Small intestine (tissue), 7 donors: ENCODE data around the gene KIF9. TPM values are rescaled to one million over a fixed set of nuclear protein-coding genes. Genes with fewer than 3 reads are reported as not detected.
"Not testable (repeated sequence)": the region's sequence is repeated elsewhere in the genome, so short reads cannot be mapped to it uniquely, and the experiment has no call there.

Experiments used
- DNase-seq, 2 donors: peaks; one replicate each; pipeline versions ENCODE4 v3.0.0 to v3.0.0-alpha.2; 2013
- FAIRE-seq: peaks from 2 replicates; lab custom pipeline; 2012; peaks lifted over from hg19 to GRCh38; lab: Jason Lieb, UNC
- H3K27ac ChIP-seq, 3 donors: one replicate each; pipeline ENCODE4 v1.5.1; 2013; ENCODE audit warnings: low read length in 2 of 3, mild to moderate bottlenecking in 2 of 3, control low read depth in 1 of 3, inconsistent platforms in 1 of 3, low read depth in 1 of 3, moderate library complexity in 1 of 3
- H3K27me3 ChIP-seq, 3 donors: one replicate each; pipeline ENCODE4 v1.6.1; 2013; ENCODE audit warnings: low read length in 3 of 3, inconsistent platforms in 1 of 3; ENCODE audit not compliant: control insufficient read depth in 3 of 3, insufficient read depth in 3 of 3
- H3K36me3 ChIP-seq, 3 donors: one replicate each; pipeline ENCODE4 v1.6.1; 2013; ENCODE audit warnings: low read length in 3 of 3, inconsistent platforms in 1 of 3, low read depth in 1 of 3, mild to moderate bottlenecking in 1 of 3, moderate library complexity in 1 of 3; ENCODE audit not compliant: control insufficient read depth in 3 of 3, insufficient read depth in 2 of 3
- H3K4me1 ChIP-seq, 3 donors: one replicate each; pipeline ENCODE4 v1.6.1; 2013; ENCODE audit warnings: low read length in 2 of 3, inconsistent platforms in 1 of 3, low read depth in 1 of 3, mild to moderate bottlenecking in 1 of 3, moderate library complexity in 1 of 3; ENCODE audit not compliant: control insufficient read depth in 3 of 3, insufficient read depth in 2 of 3
- H3K4me3 ChIP-seq, 3 donors: one replicate each; pipeline ENCODE4 v1.5.1; 2013; ENCODE audit warnings: low read length in 3 of 3, control low read depth in 1 of 3, inconsistent platforms in 1 of 3, low read depth in 1 of 3, mild to moderate bottlenecking in 1 of 3, moderate library complexity in 1 of 3
- H3K9me3 ChIP-seq, 2 donors: one replicate each; pipeline ENCODE4 v1.6.1; 2013; ENCODE audit warnings: low read depth in 1 of 2, low read length in 1 of 2; ENCODE audit not compliant: control insufficient read depth in 2 of 2, insufficient read depth in 1 of 2
- WGBS, 3 donors: extraction: QIAGEN DNeasy Blood & Tissue Kit; methylation state at CpG; one replicate each; pipeline ENCODE4 v1.1.7; 2013; 5-methylcytosine and 5-hydroxymethylcytosine counted together
- polyA plus RNA-seq, 4 donors: library from polyadenylated mRNA; stranded (reverse) in 3 of 4; unstranded in 1 of 4; fragments of 200-250 nt in 3 of 4; fragments of 120-200 nt in 1 of 4; gene quantifications; one replicate each; pipeline versions ENCODE4 v1.2.1 to v1.2.3, GENCODE V29; 2013
- donor health status: healthy with polysubstance abuse.
- donor health status: control.
- donor health status: control.
- donor health status: Bipolar disorder and iron deficiency.
- donor health status: healthy.

The KIF9 gene
- polyA plus RNA-seq, 4 donors = 8.5 to 19.3 (median 9.9) TPM

- DNase-seq (no peak), FAIRE-seq (no peak)
- 85 to 91% (median 89%) methylated on average over 3 of the region's 3 CpGs for WGBS, 3 donors
- no peak overlapping the region for H3K4me3 ChIP-seq
- no peaks in the 10 kb centered on the region for H3K27me3 ChIP-seq
- H3K27ac ChIP-seq = no peak overlapping the region
- no peaks in the 10 kb centered on the region for H3K9me3 ChIP-seq
- H3K4me1 ChIP-seq = peaks cover 0 to 4% (median 4%) of the 10 kb centered on the region in 3 donors
- H3K36me3 ChIP-seq = peaks cover 0 to 19% (median 3%) of the 10 kb centered on the region in 3 donors
These were observed 15.8 kb upstream of the KIF9 start for GRCh38 chr3:47298439-47298838.

- no peak for DNase-seq
- no peaks in the 10 kb centered on the region for H3K27me3 ChIP-seq
- peaks cover 0 to 4% (median 4%) of the 10 kb centered on the region in 3 donors for H3K4me1 ChIP-seq
- no peak overlapping the region for H3K27ac ChIP-seq
- WGBS, 3 donors = 80 to 91% (median 81%) methylated on average over 2 of the region's 2 CpGs
- no peak overlapping the region for H3K4me3 ChIP-seq
- FAIRE-seq = no peak
- H3K9me3 ChIP-seq = no peaks in the 10 kb centered on the region
- peaks cover 0 to 11% (median 0%) of the 10 kb centered on the region in 3 donors for H3K36me3 ChIP-seq
These were observed 14.1 kb upstream of the KIF9 start for GRCh38 chr3:47296562-47297302.

- Histone ChIP-seq H3K9me3 (no peaks in the 10 kb centered on the region), H3K27me3 (no peaks in the 10 kb centered on the region), H3K4me1 (peaks cover 0 to 4% (median 4%) of the 10 kb centered on the region in 3 donors), H3K36me3 (peaks cover 0 to 9% (median under 1%) of the 10 kb centered on the region in 3 donors), H3K27ac (no peak overlapping the region), H3K4me3 (no peak overlapping the region)
- no peak for FAIRE-seq
- DNase-seq = no peak
- WGBS, 3 donors = 79 to 82% (median 81%) methylated on average over 6 of the region's 6 CpGs
These were observed 13.4 kb upstream of the KIF9 start for GRCh38 chr3:47295976-47296375.

- H3K36me3 ChIP-seq = peaks cover 0 to 12% (median 2%) of the 10 kb centered on the region in 3 donors
- peaks cover 0 to 4% (median 4%) of the 10 kb centered on the region in 3 donors for H3K4me1 ChIP-seq
- FAIRE-seq (no peak), DNase-seq (no peak)
- H3K9me3 ChIP-seq = no peaks in the 10 kb centered on the region
- H3K4me3 ChIP-seq = no peak overlapping the region
- H3K27me3 ChIP-seq = no peaks in the 10 kb centered on the region
- no peak overlapping the region for H3K27ac ChIP-seq
- whole genome bisulfite sequencing, 3 donors = 85 to 90% (median 90%) methylated on average over 2 of the region's 2 CpGs
These were observed 12.7 kb upstream of the KIF9 start for GRCh38 chr3:47295322-47295721.

- Histone ChIP-seq H3K27me3 (no peaks in the 10 kb centered on the region), H3K36me3 (peaks cover 0 to 12% (median 2%) of the 10 kb centered on the region in 3 donors), H3K9me3 (no peaks in the 10 kb centered on the region), H3K4me1 (peaks cover 0 to 4% (median 3%) of the 10 kb centered on the region in 3 donors), H3K27ac (no peak overlapping the region), H3K4me3 (no peak overlapping the region)
- DNase-seq = no peak
- 84 to 92% (median 90%) methylated on average over 3 of the region's 3 CpGs for WGBS, 3 donors
- FAIRE-seq = no peak
These were observed 11.8 kb upstream of the KIF9 start for GRCh38 chr3:47294392-47294791.

- H3K27ac ChIP-seq = no peak overlapping the region
- no peaks in the 10 kb centered on the region for H3K27me3 ChIP-seq
- WGBS, 3 donors = 86 to 97% (median 92%) methylated on average over 2 of the region's 2 CpGs
- H3K36me3 ChIP-seq = peaks cover 0 to 12% (median 2%) of the 10 kb centered on the region in 3 donors
- H3K9me3 ChIP-seq = no peaks in the 10 kb centered on the region
- DNase-seq = no peak
- H3K4me1 ChIP-seq = peaks cover 0 to 4% (median 0%) of the 10 kb centered on the region in 3 donors
- no peak overlapping the region for H3K4me3 ChIP-seq
- FAIRE-seq = no peak
These were observed 11.2 kb upstream of the KIF9 start for GRCh38 chr3:47293822-47294221.

GRCh38 chr3:47291754-47292420 lies 9.3 kb upstream of the KIF9 start:
- DNase-seq, H3K27me3 ChIP-seq, H3K9me3 ChIP-seq, H3K27ac ChIP-seq, H3K4me3 ChIP-seq, FAIRE-seq, H3K4me1 ChIP-seq: not testable (repeated sequence)
- peaks cover 0 to 14% (median 2%) of the 10 kb centered on the region in 3 donors for H3K36me3 ChIP-seq
- 90 to 98% (median 93%) methylated on average over 9 of the region's 9 CpGs for WGBS, 3 donors

GRCh38 chr3:47291158-47291753 lies 8.7 kb upstream of the KIF9 start:
- no peak overlapping the region for H3K27ac ChIP-seq
- H3K4me3 ChIP-seq = no peak overlapping the region
- peaks cover 0 to under 1% (median 0%) of the 10 kb centered on the region in 3 donors for H3K4me1 ChIP-seq
- no peaks in the 10 kb centered on the region for H3K9me3 ChIP-seq
- peaks cover 0 to 14% (median 2%) of the 10 kb centered on the region in 3 donors for H3K36me3 ChIP-seq
- no peaks in the 10 kb centered on the region for H3K27me3 ChIP-seq
- 82 to 89% (median 87%) methylated on average over 4 of the region's 4 CpGs for WGBS, 3 donors
- DNase-seq (no peak), FAIRE-seq (no peak)
